HG02943 (cell line): ENCODE results near the gene DGKB.
A peak's percentile ranks its signal among the peaks of the same experiment; 100 is the strongest.
"Not testable (repeated sequence)": the region's sequence is repeated elsewhere in the genome, so short reads cannot be mapped to it uniquely, and the experiment has no call there.

Source experiments
- ATAC-seq: cut with Tn5 transposase; IDR thresholded peaks from one replicate; pipeline ENCODE4 v1.9.1; 2021; ENCODE audit warnings: mild to moderate bottlenecking, low read depth, moderate library complexity; ENCODE audit not compliant: unreplicated experiment

The DGKB gene

GRCh38 chr7:14501436-14501835 is 401.1 kb downstream of the DGKB start:
- no peak for ATAC-seq

DNA sequence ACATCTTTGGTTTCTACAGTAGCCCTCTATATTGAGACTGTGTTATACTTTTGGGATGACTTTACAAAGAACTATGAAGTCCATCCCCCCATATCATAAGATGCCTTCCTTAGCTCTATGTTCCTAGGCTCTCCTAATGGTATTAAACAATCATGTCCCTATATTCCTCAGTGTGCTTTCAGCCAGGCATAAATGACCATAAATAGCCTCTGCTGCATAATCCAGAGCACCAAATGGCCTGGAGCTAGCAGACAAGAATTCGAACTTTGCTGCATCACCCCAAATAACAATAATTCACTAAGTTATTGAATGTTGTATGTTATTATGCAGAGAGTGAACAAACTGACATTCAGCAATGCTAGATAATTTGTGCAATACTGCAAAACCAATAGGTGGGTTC is 405.2 kb downstream of the DGKB start:
- no peak for ATAC-seq

GRCh38 chr7:14495633-14496032 is 406.9 kb downstream of the DGKB start:
- ATAC-seq = no peak

GRCh38 chr7:14487701-14488395 is 414.7 kb downstream of the DGKB start:
- ATAC-seq = no peak

DNA sequence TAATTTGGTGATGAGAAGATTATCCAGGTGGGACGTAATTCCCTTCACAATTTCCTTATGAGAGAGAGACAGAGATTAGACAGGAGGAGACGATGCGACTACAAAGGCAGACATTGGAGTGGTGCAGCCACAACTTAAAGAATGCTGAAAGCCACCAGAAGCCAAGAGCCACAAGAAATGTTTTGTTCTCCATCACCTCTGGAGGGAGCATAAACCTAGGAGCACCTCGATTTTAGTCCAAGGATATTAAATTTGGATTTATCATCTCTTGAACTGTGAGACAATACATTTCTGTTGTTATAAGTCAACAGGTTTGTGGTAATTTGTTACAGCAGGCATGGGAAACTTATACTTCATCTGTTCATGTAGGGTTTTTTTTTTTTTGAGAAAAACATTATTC is 418.9 kb downstream of the DGKB start:
- ATAC-seq = no peak

DNA sequence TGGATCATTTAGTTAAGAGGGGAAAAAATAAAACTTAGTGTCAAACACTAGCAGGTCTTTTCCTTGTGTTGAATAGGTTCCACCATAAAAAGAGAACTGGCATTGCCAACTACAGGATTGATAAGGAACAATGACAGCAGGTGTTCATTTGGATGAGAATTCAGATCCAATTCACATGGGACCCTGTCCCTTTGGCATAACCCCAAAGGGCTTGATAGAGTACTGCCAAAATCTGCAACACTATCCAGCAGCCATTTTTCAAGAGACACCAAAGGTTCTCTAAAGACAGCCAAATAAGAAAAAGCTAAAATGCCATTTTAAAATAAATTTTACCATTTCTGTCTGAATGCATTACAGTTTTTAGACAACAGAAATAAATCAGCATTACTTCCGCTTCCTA is 422.3 kb downstream of the DGKB start:
- ATAC-seq = no peak

- no peak for ATAC-seq
These were observed 423.6 kb downstream of the DGKB start for GRCh38 chr7:14478834-14479510.

GRCh38 chr7:14461716-14462115 is 440.8 kb downstream of the DGKB start:
- not testable (repeated sequence) for ATAC-seq

- not testable (repeated sequence) for ATAC-seq
These were observed 443.7 kb downstream of the DGKB start for GRCh38 chr7:14458846-14459245.

GRCh38 chr7:14457568-14458453 is 444.7 kb downstream of the DGKB start:
- ATAC-seq = no peak

DNA sequence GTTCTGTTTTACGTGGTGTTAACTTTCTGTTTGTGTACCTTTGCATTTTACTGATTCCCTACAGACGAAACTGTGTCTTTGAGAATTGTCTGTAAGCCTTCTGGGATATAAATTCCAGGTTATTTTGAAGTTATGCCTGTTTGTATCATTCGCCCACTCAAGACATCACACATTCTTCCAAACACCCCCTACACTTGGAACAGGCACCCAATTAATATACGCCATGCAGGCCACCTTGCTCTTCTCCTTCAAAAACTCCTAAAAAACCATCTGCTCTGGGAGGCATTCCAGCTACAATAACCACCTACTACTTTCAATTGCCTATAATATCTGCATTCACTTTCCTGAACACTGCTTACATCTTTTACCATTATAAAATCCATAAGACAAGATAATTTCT is 453.3 kb downstream of the DGKB start:
- ATAC-seq = no peak

- ATAC-seq = peak; percentile 87
These were observed 455.7 kb downstream of the DGKB start for GRCh38 chr7:14446829-14447228.

DNA sequence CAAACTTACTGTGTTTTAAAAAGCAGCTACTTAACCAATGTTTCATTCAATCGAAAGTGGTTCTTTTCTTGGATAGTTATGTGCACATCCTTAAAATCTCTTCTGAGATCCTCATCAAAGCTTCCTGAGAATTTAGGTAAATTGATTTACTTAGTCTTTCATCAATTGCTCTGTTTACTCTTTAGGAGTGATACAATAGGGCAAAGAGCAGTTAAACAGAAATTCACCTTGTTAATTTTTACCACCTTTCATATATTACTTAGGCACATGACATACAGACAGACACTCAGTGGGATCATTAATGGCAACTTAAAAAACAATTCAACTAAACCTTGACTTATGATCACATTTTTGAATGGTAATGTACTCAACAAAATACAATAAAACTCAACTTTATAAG is 456.3 kb downstream of the DGKB start:
- no peak for ATAC-seq

DNA sequence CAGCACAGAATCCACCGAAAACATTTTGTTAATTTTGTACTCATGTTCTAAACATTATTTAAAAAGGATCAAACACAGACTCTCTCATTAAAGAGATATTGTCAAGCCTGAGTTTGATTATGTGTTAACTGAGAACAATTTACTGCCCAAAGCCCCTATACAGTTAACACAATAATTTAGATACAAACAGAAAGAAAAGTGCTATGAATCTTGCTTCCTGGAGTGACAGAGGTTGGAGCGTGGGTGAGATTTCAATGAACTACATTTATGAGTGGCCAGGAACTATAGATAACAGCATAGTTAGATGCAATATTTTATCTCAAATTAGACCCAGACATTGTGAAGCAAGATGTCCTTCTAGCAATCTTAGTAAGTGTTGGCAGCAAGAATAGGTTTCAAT is 464.2 kb downstream of the DGKB start:
- ATAC-seq = no peak

DNA sequence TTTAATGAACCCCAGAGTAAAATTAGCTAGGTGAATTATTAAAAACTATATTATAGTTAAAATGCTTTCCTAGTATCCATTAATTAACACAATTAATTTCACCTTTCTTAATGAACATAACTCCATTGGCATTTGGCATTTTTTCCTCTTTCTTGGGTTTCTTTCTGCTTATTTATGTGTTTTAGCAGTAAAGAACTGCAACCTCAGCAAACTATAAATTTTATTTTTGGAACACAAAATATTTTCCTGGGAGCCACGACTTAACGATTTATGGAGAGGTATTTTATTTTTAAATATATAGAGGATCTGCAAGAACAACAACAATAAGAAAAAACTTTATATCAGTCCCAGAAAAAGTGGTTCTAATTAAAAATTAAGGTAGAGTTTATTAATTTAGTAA is 465.7 kb downstream of the DGKB start:
- ATAC-seq = no peak

DNA sequence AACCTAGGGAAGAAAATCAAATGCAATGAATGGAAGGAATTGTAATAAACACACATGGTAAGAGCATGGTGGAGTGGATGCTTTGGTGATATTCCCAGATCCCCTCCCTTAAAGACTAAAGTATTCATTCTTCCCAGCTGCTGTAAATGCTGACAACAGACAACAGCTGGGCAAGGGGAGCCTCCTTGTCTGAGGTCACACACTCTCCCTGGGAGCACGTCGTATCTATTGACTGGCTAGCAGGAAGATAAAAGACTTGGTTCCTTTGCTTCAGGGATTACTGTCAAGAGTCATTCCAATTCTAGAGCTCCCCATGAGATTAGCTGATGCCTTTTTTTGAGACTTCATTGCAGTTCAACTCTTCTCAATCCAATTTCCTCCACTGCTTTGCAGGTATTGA is 469.6 kb downstream of the DGKB start:
- ATAC-seq = no peak

- ATAC-seq = no peak
These were observed 471.6 kb downstream of the DGKB start for GRCh38 chr7:14430926-14431325.

DNA sequence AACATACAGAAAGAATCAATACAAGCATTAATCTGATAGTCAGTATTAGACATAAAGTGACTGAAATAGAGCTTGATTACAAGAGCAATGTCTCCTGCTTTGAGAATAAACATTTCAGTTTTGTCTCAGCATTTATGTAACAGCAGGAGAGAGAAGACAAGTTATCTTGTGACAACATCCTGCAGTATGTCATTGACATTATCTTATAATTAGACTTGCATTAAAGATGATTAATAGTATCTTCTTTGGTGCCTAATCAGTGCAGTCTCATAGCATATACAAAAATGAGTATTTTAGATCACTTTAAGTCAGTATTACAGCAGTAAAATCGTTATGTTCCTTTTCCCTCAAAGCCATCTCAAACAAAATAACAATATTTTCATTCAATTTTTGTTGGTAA is 477.0 kb downstream of the DGKB start:
- ATAC-seq = no peak

DNA sequence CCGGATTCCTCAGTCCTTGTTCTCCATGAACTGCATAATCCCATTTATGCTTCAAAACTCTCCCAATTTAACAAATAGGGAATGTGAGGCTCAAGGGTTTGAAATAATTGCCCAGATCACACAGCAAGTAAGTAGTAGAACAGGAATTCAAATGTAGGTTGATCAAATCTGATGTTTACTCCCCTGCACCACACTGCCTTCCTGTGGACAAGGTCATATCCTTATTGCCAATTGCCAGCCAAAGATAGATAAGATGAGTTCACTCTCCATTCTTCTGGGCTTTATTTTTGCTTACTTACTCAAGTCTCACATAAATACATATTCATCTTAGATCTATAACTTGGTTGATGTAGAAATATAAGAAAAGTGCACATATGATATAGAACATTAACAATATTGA is 477.9 kb downstream of the DGKB start:
- no peak for ATAC-seq

DNA sequence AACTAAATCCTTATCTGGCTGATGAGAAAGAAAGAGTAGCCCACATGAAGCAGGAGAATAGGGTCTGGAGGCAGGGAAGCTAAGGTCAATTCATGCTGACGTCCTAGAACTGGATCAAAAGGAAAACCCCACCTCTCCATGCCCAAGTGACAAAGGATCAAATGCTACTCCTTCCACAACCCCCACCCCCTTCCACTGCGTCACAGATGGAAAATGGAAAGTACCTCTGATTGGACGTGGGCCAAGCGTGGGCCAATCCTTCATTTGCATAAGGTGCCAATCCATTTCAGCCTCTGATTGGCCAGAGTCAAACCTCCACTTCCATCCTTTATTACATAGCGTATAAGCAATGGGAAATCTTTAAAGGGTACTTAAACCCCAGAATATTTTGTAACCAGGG is 481.8 kb downstream of the DGKB start:
- ATAC-seq = no peak

DNA sequence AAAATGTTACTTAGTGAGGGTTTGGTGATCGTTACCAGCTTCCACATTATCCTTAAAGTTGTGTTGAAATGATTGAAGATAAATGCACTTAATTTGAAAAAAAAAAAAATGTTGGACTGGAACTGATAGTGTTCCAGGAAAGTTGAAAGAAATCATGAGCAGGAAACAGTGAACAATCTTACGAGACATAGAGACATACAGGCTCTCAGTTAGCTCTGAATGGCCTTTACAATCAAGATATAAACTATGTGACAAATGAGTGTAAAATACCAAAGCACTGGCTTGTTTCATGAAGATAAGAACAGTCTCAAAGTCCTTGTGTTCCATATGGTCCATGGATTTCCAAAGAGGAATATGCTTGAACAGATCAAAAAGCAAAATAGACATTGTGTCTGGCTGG is 483.0 kb downstream of the DGKB start:
- ATAC-seq = no peak
